Measurements from ENCODE around the gene MSRB1.

Gene MSRB1

DNA sequence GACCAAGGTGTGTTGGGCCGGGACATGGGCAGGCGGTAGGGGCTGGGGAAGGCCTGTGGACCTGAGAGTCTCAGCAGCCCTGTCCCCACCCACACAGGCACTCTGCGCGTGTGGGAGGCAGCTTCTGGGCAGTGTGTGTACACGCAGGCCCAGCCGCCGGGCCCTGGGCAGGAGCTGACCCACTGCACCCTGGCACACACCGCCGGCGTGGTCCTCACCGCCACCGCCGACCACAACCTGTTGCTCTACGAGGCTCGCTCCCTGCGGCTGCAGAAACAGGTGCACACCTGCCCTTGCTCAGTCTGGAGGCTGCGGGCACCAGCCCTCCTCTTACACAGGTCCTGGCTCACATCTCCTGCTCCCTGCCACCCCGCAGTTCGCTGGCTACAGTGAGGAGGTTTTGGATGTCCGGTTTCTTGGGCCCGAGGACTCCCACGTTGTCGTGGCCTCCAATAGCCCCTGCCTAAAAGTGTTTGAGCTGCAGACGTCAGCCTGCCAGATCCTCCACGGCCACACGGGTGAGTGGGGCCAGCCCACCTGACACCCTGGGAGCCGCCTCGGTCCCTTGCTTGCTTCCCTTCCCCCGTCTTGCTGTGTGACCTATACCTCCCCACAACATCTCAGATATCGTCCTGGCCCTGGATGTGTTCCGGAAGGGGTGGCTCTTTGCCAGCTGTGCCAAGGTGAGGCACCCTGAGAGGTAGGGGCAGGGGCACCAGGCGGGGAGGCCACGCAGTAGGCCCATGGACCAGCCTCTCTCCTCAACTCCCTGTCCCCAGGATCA lies 32.6 kb upstream of the MSRB1 start:
- Mint-ChIP-seq H3K9me3 (no peaks in the 10 kb centered on the region), H3K36me3 (ENCODE audit: insufficient read depth) (peaks cover 32% of the 10 kb centered on the region), H3K27ac (ENCODE audit: low read depth) (no peak overlapping the region), H3K27me3 (no peaks in the 10 kb centered on the region), H3K4me1 (peaks cover 22% of the 10 kb centered on the region), H3K4me3 (no peak overlapping the region)
- no peak for DNase-seq (ENCODE audit: low spot score in 2 of 2)
- no peak for ATAC-seq (replicated peaks; ENCODE audit: extremely low read depth, poor library complexity, severe bottlenecking)

- Mint-ChIP-seq H3K36me3 (ENCODE audit: insufficient read depth) (peaks cover 30% of the 10 kb centered on the region), H3K4me3 (peak overlapping the region; percentile 27), H3K27me3 (no peaks in the 10 kb centered on the region), H3K9me3 (no peaks in the 10 kb centered on the region), H3K4me1 (peaks cover 22% of the 10 kb centered on the region), H3K27ac (ENCODE audit: low read depth) (no peak overlapping the region)
- ATAC-seq (replicated peaks; ENCODE audit: extremely low read depth, poor library complexity, severe bottlenecking) (no peak), DNase-seq (ENCODE audit: low spot score in 2 of 2) (no peak)
Observed at GRCh38 chr16:1974157-1975070, 31.4 kb upstream of the MSRB1 start.

DNA sequence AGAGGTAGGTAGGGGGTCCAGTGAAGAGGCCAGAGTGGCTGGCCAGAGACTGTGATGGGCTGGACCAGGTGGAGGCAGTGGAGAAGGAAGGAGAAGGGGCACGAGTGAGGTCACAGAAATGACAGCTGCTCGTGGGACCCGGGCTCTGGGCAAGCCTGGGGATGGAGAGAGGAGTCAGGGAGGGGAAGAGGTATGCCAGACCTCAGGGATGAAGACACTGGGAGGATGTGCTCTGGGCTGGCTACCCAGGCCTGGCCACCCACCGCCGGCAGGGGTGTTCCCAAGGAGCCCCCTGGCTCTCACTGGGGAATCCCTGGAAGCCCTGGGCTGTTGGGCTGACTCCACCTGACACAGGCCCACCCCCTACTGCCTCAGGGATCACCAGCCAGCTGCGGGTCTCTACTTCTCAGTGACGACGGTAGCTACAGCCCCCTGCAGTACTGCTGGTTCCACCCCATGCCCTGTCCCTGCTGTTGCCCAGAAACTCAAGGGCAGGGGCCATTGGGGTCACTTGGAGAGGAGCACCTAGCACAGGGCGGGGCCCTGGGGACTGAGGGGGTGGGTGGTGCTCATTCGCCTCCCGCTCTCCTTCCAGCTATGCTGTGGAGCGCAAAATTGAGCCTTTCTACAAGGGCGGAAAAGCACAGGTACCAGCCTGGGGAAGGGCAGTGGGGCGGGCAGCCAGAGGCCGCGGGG lies 30.6 kb upstream of the MSRB1 start:
- Mint-ChIP-seq H3K27me3 (no peaks in the 10 kb centered on the region), H3K27ac (ENCODE audit: low read depth) (no peak overlapping the region), H3K4me1 (peaks cover 22% of the 10 kb centered on the region), H3K4me3 (no peak overlapping the region), H3K9me3 (no peaks in the 10 kb centered on the region), H3K36me3 (ENCODE audit: insufficient read depth) (peaks cover 28% of the 10 kb centered on the region)
- ATAC-seq (replicated peaks; ENCODE audit: extremely low read depth, poor library complexity, severe bottlenecking) = no peak
- DNase-seq (ENCODE audit: low spot score in 2 of 2) = no peak

DNA sequence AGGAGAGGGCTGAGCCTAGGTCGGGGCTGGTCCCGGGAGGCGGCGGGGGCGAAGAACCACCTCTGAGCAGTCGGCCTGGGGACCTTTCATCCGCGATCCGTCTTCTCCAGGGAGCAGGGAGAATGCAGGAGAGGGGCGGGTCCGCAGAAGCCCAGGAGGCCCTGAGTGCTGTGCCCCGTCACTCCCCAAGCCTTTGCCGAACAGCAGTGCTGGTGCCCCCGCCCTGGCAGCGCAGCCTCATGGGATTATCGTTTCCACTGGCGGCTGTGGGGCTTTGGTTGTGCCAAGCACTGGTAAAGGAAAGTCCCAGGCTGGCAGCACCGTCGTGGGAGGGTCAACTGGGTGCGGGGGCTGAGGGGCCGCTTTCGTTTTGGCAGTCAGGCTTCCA lies 29.5 kb upstream of the MSRB1 start:
- ATAC-seq (replicated peaks; ENCODE audit: extremely low read depth, poor library complexity, severe bottlenecking) = no peak
- Mint-ChIP-seq H3K4me3 (peak overlapping the region; percentile 99), H3K4me1 (peaks cover 22% of the 10 kb centered on the region), H3K36me3 (ENCODE audit: insufficient read depth) (peaks cover 22% of the 10 kb centered on the region), H3K27me3 (no peaks in the 10 kb centered on the region), H3K9me3 (no peaks in the 10 kb centered on the region), H3K27ac (ENCODE audit: low read depth) (peak overlapping the region; percentile 94)
- DNase-seq (ENCODE audit: low spot score in 2 of 2) = no peak

GRCh38 chr16:1971796-1972489 lies 28.9 kb upstream of the MSRB1 start, which contains the start of gene TBL3:
Gene TBL3 (plus strand): TSS chr16:1972053. CDS start chr16:1972165, 112 bp downstream.
- H3K9me3 Mint-ChIP-seq = no peaks in the 10 kb centered on the region
- DNase-seq (ENCODE audit: low spot score in 2 of 2) = peak; percentile 94 to 97
- peak within 1 kb of the TSS; percentile 94 for H3K27ac Mint-ChIP-seq (ENCODE audit: low read depth)
- H3K27me3 Mint-ChIP-seq = no peaks in the 10 kb centered on the region
- peaks cover 22% of the 10 kb centered on the region for H3K36me3 Mint-ChIP-seq (ENCODE audit: insufficient read depth)
- peak within 1 kb of the TSS; percentile 99 for H3K4me3 Mint-ChIP-seq
- peak; percentile 99 for ATAC-seq (replicated peaks; ENCODE audit: extremely low read depth, poor library complexity, severe bottlenecking)
- peaks cover 22% of the 10 kb centered on the region for H3K4me1 Mint-ChIP-seq

DNA sequence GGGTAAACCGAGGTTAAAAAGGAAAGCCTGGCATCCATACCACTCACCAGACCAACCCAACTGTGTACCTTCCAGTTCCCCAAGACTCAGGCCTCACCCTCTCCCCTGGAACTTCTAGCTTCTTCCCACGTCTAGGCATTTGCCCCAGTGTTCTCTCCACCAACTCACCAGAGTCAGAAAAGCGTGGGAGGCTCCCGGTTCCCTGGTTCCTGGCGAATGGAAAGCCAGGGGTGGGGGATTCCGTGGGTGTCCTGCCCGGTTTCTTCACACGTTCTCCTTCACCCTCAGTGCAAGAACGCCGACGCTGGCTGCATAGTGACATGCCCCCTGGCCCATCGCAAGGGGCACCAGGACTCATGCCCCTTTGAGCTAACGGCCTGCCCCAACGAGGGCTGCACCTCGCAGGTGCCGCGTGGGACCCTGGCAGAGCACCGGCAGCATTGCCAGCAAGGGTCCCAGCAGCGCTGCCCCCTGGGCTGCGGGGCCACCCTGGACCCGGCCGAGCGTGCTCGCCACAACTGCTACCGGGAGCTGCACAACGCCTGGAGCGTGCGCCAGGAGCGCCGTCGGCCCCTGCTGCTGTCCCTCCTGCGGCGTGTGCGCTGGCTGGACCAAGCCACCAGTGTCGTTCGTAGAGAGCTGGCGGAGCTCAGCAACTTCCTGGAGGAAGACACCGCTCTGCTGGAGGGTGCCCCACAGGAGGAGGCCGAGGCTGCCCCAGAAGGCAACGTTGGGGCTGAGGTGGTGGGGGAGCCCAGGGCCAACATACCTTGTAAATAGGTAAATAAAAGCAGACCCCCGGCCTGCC lies 25.4 kb upstream of the MSRB1 start:
- Mint-ChIP-seq H3K4me3 (no peak overlapping the region), H3K27ac (ENCODE audit: low read depth) (no peak overlapping the region), H3K9me3 (no peaks in the 10 kb centered on the region), H3K4me1 (peaks cover 47% of the 10 kb centered on the region), H3K27me3 (no peaks in the 10 kb centered on the region), H3K36me3 (ENCODE audit: insufficient read depth) (peaks cover 35% of the 10 kb centered on the region)
- DNase-seq (ENCODE audit: low spot score in 2 of 2) = no peak
- ATAC-seq (replicated peaks; ENCODE audit: extremely low read depth, poor library complexity, severe bottlenecking) = no peak

GRCh38 chr16:1966460-1966859 lies 23.5 kb upstream of the MSRB1 start, which contains the start of gene RNF151:
Gene RNF151 (plus strand): TSS chr16:1966856. CDS start chr16:1966882, 26 bp downstream.
- Mint-ChIP-seq H3K27me3 (no peaks in the 10 kb centered on the region), H3K27ac (ENCODE audit: low read depth) (peak within 1 kb of the TSS; percentile 99), H3K36me3 (ENCODE audit: insufficient read depth) (peaks cover 44% of the 10 kb centered on the region), H3K9me3 (no peaks in the 10 kb centered on the region), H3K4me1 (peaks cover 49% of the 10 kb centered on the region), H3K4me3 (peak within 1 kb of the TSS; percentile 94)
- DNase-seq (ENCODE audit: low spot score in 2 of 2) (no peak), ATAC-seq (replicated peaks; ENCODE audit: extremely low read depth, poor library complexity, severe bottlenecking) (no peak)

- Mint-ChIP-seq H3K27me3 (no peaks in the 10 kb centered on the region), H3K4me3 (peak overlapping the region; percentile 94), H3K27ac (ENCODE audit: low read depth) (peak overlapping the region; percentile 99), H3K4me1 (peaks cover 50% of the 10 kb centered on the region), H3K9me3 (no peaks in the 10 kb centered on the region), H3K36me3 (ENCODE audit: insufficient read depth) (peaks cover 49% of the 10 kb centered on the region)
- no peak for DNase-seq (ENCODE audit: low spot score in 2 of 2)
- ATAC-seq (replicated peaks; ENCODE audit: extremely low read depth, poor library complexity, severe bottlenecking) = peak; percentile 15
Observed at GRCh38 chr16:1965396-1966001, 22.5 kb upstream of the MSRB1 start.

DNA sequence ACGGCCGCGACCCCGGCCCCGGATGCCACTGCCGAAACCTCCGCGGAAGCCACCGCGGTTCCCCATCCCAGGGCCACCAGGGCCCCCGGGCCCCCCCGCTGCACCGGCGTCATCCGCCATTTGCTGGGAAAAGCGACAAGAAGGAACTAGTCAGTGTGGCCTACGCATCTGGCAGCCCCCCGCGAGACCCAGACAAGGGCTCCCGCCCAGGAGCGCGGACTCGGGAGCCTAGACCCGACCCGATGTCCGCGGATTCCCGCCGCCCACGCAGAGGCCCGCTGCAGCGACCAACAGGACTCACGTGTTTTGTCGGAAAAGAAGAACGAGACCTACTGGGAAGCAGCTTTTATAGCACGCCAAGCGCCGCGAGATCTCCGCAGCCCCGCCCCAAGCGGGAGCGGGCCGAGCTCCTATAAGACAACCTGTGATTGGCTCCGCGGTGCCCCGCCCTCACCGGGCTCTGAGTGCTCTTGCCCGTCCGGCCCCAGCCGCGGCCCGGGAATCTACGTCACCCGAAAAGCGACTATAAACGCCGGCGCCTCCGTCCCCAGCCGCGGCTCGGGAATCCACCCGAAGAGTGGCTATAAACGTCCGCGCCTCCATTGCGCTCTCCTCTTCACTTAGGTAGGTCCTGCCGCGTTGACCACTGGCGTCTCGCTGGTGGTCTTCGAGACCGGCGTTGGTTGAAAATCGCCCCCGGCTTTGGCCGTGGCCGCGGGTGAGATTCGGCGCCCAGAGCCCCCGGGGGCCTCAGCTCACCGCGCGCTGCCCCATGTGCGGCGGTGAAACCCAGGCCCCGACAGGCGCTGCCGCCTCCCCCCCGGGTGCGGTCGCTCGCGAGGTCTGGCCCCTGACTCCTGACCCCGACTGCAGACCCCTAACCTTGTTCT lies 21.8 kb upstream of the MSRB1 start, which contains the start of gene RPS2:
Gene RPS2 (minus strand): TSS at position 321 of the 890 bp plus-strand sequence. CDS start 201 bp downstream, at position 120.
- peaks cover 58% of the 10 kb centered on the region for H3K4me1 Mint-ChIP-seq
- H3K36me3 Mint-ChIP-seq (ENCODE audit: insufficient read depth) = peaks cover 53% of the 10 kb centered on the region
- no peaks in the 10 kb centered on the region for H3K9me3 Mint-ChIP-seq
- peak within 1 kb of the TSS; percentile 94 for H3K4me3 Mint-ChIP-seq
- DNase-seq (ENCODE audit: low spot score in 2 of 2) (peak; percentile 94 to 97), ATAC-seq (replicated peaks; ENCODE audit: extremely low read depth, poor library complexity, severe bottlenecking) (peak; percentile 92)
- peak within 1 kb of the TSS; percentile 99 for H3K27ac Mint-ChIP-seq (ENCODE audit: low read depth)
- H3K27me3 Mint-ChIP-seq = no peaks in the 10 kb centered on the region

- ATAC-seq (replicated peaks; ENCODE audit: extremely low read depth, poor library complexity, severe bottlenecking) = peak; percentile 16
- peaks cover 57% of the 10 kb centered on the region for H3K36me3 Mint-ChIP-seq (ENCODE audit: insufficient read depth)
- peak overlapping the region; percentile 99 for H3K27ac Mint-ChIP-seq (ENCODE audit: low read depth)
- H3K9me3 Mint-ChIP-seq = no peaks in the 10 kb centered on the region
- H3K4me1 Mint-ChIP-seq = peaks cover 63% of the 10 kb centered on the region
- H3K27me3 Mint-ChIP-seq = no peaks in the 10 kb centered on the region
- DNase-seq (ENCODE audit: low spot score in 2 of 2) = peak; percentile 35 to 41
- peak overlapping the region; percentile 94 for H3K4me3 Mint-ChIP-seq
Observed at GRCh38 chr16:1963806-1964505, 21.0 kb upstream of the MSRB1 start.

Measured in central memory CD8-positive, alpha-beta T cell (primary cell).